Glomerular endothelial cell (primary cell): Measurements from ENCODE around the gene PLXDC1. TPM values are rescaled to one million over a fixed set of nuclear protein-coding genes. Genes with fewer than 3 reads are reported as not detected.
A peak's percentile ranks its signal among the peaks of the same experiment; 100 is the strongest.

Experiments used
- DNase-seq: peaks from one replicate; pipeline ENCODE4 v3.0.0-alpha.2; 2011; ENCODE audit warnings: low read depth, low spot score; ENCODE audit errors: extremely low read depth
- total RNA-seq: library from RNA; depleted of rRNA; stranded (reverse); fragments of >200 nt; gene quantifications from 2 replicates; pipeline ENCODE4 v1.2.3, GENCODE V29; 2015

The PLXDC1 gene
- total RNA-seq, 1 donor from 2014 or later = 0.06 TPM

- no peak for DNase-seq
These were observed 7.2 kb upstream of the PLXDC1 start for GRCh38 chr17:39158623-39159022.

GRCh38 chr17:39156491-39156890, 5.1 kb upstream of the PLXDC1 start:
- DNase-seq = no peak

- DNase-seq = no peak
These were observed 4.2 kb upstream of the PLXDC1 start for GRCh38 chr17:39155654-39156053.

GRCh38 chr17:39153599-39154051, 2.2 kb upstream of the PLXDC1 start:
- peak; percentile 56 for DNase-seq

- no peak for DNase-seq
These were observed 744 bp upstream of the PLXDC1 start for GRCh38 chr17:39151943-39152818.

GRCh38 chr17:39150795-39151149, 665 bp downstream of the PLXDC1 start:
- DNase-seq = no peak

- no peak for DNase-seq
These were observed 1.3 kb downstream of the PLXDC1 start for GRCh38 chr17:39150104-39150634.

GRCh38 chr17:39147221-39148185, 3.9 kb downstream of the PLXDC1 start:
- no peak for DNase-seq

GRCh38 chr17:39146273-39146672, 5.2 kb downstream of the PLXDC1 start:
- no peak for DNase-seq

- DNase-seq = no peak
These were observed 6.3 kb downstream of the PLXDC1 start for GRCh38 chr17:39145143-39145542.

GRCh38 chr17:39144416-39144840, 7.0 kb downstream of the PLXDC1 start:
- no peak for DNase-seq

GRCh38 chr17:39143552-39144093, 7.8 kb downstream of the PLXDC1 start:
- DNase-seq = no peak

- DNase-seq = no peak
These were observed 9.3 kb downstream of the PLXDC1 start for GRCh38 chr17:39141915-39142664.

GRCh38 chr17:39141294-39141693, 10.1 kb downstream of the PLXDC1 start:
- no peak for DNase-seq

GRCh38 chr17:39139561-39139960, 11.9 kb downstream of the PLXDC1 start:
- DNase-seq = no peak

GRCh38 chr17:39139161-39139511, 12.3 kb downstream of the PLXDC1 start:
- DNase-seq = no peak

- no peak for DNase-seq
These were observed 12.8 kb downstream of the PLXDC1 start for GRCh38 chr17:39138431-39139160.

GRCh38 chr17:39134878-39135277, 16.6 kb downstream of the PLXDC1 start:
- no peak for DNase-seq

GRCh38 chr17:39132192-39132610, 19.2 kb downstream of the PLXDC1 start:
- DNase-seq = no peak

GRCh38 chr17:39131616-39132015, 19.8 kb downstream of the PLXDC1 start:
- DNase-seq = no peak
